Activated T-cell treated with anti-CD3 and anti-CD28 coated beads for 24 hours (primary cell): ENCODE data around the gene HGS.

ENCODE experiments used
- DNase-seq: peaks from one replicate; pipeline ENCODE4 v3.0.0-alpha.2; 2020; ENCODE audit warnings: low read depth

HGS gene

DNA sequence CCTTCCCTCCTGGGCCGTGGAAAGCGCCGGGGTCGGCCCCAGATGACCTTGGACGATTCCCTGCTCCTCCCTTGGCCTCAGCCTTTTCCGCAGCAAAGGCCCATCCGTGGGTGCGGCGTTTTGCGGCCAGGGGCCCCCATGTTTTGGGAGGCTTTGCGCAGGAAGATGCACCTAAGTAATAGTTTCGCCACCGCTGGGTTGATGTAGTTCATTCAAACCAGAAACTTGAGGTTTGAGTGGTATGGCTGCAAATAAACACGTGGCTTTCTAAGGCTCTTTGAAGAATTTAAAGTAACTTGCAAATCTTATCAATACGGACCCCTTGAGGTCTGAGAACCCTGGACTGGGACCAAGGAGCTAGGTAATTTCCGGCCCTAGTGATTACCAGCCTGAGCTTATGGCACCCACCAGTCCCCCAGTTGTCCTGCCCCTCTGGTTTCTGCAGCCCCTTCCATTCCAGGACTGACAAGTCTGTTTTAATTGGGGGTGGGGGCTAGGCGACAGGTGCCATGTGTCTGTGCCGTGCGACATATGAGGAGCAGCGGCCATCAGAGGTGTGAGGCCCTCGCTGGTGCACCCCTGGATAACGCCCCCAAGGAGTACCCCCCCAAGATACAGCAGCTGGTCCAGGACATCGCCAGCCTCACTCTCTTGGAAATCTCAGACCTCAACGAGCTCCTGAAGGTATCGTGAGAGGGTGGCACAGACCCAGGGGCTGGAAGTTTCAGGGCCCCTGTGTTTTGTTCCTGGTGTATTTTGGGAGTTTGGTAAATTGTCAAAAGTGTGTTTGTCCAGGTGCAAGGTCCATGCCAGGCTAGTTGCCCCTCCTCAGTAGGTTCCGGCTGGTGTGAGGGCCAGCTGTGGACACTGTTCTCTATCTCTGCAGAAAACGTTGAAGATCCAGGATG is 20.2 kb downstream of the HGS start:
- DNase-seq, result no peak

DNA sequence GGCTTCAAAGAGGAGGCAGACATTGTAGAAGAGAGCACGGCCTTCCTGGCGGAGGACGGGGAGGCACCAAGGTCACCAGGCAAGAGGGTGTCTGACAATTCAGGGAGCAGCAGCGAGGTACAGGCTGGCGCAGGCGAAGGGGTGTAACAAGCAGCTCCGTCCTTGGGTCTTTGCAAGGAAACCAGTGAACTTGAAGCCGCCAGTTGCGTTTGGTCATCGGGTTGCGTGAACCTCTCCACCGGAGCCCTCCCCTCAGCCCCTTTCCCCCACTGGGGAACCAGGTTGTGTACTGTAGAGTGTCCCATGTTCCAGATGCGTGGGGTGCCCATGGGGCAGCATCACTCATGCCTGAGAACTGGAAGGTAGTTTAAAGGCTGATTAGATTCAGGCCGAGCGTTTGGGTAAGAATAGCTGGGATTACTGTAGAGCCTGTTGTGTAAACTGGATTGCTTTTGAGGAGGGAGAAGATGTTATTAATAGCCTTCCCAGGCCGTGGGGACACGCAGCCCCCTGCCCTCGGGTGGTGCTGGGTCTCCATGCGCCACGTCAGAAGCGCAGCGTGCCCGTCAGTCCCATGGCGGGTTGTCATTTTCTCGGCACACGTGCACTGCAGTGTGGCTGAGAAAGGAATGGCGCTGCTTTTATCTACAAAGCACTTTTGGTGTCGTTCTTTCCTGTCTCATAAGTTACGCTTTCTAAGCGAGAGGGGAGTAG is 21.9 kb downstream of the HGS start:
- no peak for DNase-seq

DNA sequence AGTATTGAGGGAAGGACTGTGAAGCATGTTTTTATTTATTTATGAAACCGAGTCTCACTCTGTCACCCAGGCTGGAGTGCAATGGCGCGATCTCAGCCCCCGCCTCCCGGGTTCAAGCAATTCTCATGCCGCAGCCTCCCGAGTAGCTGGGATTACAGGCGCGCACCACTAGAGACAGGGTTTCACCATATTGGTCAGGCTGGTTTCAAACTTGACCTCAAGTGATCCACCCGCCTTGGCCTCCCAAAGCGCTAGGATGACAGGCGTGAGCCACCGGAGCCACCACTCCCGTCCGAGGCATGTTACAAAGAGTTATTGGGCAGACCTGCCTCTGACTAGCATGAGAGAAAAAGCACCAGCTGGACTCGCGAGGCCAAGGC is 22.4 kb downstream of the HGS start:
- no peak for DNase-seq

DNA sequence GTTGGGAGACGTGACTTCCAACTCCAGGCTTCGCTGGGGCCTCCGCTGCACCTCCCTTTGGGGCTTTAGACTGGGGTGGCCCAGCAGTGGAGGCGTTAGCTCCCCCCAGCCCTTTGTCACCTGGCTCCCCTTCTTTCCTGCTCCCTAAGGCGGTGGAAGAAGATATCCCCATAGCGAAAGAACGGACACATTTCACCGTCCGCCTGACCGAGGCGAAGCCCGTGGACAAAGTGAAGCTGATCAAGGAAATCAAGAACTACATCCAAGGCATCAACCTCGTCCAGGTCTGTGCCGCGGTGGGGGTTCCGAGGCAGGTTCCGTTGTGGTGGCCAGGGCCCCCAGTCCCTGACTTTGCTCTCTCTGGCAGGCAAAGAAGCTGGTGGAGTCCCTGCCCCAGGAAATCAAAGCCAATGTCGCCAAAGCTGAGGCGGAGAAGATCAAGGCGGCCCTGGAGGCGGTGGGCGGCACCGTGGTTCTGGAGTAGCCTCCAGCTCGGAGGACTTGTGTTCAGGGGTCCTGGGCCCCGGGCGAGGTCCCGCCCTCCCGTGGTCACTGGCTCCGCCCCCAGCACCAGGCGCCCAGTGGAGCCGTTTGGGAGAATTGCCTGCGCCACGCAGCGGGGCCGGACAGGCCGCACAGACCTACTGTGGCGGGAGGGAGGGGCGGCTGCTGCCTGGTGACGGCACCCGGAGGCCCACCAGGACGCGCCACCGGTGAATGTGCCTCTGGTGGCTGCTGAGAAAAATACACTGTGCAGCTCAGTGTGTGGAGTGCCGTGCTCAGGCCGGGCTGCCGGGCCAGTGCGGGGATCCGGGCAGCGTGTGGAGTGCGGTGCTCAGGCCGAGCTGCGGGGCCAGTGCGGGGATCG is 23.2 kb downstream of the HGS start:
- DNase-seq, result no peak

DNA sequence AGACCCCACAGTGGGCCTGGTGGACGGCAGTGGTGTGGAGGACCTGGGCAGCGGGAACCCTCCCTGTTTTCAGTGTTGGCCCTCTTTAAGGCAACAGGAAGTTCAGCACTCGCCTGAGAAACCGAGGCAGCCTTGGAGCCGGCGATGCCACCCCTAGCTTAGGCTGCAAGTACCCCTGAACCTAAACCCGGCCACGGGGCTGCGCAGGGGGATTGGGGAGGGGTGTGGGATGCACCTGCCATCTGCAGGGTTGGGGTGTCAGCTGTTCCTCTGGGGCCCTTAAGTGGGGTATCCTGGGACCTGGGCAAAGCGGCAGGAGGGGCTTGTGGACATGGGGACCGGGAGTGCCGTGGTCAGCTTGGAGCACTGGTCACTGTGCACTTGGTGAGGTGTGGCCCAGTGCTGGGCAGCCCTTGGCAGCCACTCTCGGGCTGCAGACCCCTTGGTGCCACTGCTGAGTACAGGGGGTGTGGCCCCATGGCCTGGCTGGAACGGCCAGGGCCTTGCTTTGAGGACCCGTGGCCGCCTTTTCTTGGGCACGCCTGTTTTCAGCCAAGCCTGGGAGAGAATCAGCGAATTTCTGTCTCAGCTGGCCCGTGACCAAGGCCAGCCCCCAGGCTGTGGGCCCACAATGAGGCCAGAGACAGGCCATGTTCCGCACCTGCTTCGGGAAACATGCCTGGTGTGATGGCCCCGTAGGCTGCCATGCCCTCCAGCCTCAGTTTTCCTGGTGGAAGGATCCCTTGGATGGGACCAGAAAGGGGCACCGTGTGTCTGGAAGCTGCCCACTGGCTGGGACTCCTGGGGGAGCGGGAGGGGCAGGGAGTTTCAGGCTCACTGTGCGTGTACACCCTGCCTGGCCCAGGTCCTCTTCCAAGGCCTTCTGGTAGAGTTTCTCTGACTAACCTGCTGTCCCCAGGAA is 24.2 kb downstream of the HGS start:
- no peak for DNase-seq

DNA sequence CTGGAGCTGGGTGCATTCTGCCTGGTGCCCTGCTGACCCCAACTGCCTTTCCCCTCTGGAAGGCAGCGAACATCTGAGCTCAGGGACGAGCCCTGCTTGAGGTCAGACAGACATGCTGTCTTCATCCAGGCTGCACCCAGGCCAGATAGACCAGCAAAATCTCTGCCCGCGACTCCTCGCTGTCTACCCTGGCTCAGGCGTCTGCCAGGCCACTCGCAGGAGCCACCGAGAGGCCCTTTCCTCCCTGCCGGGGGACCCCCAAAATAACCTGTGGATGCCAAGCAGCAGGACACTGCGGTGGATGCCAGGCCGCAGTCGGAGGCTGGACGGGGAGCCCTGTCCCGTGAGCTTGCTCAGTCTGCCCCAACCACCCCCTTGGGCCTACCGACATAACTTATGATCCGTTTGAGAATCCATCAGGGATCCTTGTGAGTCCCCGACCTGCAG is 25.0 kb downstream of the HGS start:
- no peak for DNase-seq

DNA sequence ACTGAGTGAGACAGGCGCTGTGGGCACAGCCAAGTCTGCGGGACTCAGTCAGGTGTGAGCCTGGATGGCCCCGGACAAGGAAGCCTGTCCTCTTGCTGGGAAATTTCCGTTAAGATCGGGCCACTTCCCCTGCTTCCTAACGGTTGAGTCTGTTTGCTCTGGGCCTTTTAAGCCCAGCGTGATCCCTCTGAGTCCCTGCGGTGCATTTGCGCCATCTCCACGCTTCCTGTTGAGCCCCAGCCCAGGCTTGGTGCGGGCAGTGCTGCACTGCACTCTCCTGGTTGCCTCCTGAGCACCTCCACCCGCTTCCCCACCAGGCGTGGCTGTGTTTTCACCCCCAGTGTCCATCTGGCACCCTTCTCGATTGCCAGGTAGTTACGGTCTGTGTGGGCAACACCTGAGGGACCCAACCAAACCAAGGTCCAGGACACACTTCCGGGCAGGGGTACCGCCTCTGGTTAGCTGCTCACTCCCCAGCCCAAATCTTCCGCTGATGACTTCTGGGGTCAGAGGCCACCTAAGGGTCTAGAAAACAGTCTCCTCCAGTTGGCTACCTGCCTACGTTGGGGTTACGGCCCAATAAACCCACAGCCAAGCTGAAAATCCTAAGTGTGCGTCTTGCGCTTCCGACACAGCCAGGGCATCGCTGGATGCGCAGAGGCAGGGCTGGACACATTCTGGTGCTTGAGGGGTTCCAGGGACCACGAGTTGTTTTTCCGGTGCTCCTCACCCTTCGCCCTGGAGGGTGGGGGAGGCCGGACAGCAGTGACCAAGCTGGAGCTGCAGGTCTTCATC is 26.9 kb downstream of the HGS start:
- no peak for DNase-seq

DNA sequence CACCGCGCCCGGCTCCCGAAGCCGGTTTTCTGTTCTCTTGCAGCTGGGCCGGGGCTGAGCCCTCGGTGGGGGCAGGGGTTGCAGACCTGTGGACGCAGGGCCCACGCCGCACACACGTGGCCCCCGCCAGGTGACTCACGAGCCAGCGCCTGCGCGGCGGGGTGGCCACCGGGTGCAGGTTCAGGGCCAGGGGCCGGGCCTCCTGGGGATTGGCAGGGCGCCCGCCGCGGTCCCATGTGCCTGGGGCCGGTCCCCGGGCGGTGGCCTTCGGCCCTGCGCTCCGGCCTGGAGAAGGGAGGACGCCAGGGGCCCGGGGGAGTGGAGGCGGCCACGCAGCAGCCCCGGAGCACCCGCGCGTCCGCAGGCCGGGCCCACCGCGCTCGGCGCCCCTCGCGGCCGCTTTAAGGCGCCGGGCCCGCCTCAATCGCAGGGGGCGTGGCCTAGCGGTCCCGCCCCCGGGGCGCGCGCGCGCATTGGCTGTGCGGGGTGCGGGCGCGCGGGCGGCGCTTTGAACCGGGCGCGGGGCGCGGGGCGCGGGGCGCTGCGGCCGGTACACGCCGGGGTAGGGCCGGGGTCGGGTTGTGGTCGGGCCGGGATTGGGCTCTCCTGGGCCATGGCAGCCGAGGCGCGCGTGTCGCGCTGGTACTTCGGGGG is 28.1 kb downstream of the HGS start, which contains the start of gene SLC25A10:
SLC25A10 (plus strand) TSS at position 471 of the 654 bp plus-strand sequence; CDS start at position 614, 143 bp downstream.
- peak; percentile 81 for DNase-seq

DNA sequence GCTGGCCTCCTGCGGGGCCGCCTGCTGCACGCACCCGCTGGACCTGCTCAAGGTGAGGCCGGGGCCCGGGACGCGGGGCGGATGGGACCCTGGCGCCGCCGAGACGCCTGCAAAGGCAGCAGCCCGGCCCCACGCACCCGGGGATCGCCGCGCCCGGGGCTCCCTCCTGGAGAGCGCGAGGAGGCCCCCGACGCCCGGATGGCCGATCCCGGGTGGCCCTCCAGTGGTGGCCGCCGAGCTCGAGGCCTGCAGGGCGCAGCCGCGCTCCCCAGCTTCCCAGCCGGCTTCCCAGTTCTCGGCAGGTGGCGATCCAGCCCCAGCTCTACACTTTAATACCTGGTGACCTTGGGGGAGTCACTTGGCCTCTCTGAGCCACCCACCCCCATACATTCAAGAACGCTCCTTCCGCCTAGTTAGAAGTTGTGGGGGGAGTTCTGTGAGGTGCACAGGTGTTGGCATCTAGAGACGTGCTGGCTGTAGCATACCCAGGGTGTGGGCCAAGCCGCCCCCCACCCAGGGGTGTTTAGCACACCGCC is 28.7 kb downstream of the HGS start:
- no peak for DNase-seq

DNA sequence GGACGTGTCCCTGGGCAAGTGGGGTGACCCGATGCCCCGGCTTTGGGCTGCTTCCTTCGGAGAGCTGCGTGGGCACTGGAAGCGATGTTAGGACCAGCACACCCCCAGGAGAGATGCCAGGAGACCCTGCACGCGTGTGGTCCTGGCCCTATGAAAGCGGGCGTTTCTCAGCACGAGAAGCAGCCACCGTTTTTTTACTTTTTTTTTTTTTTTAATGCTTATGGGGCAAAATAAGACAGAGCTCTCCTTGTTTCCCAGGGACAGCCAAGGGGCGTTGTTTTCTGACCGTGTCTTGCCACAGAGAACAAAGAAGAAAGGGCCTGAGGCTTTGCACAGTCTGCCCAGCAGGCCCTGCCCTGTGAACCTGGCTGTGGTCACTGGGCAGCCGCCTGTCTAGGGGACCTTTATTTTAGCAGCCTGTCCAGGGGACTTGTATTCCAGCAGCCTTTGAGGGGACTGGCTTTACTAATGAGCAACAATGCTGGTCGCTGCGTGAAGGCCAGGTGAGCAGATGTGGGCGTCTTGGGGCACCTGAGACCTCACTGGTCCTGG is 29.3 kb downstream of the HGS start:
- DNase-seq, result no peak

DNA sequence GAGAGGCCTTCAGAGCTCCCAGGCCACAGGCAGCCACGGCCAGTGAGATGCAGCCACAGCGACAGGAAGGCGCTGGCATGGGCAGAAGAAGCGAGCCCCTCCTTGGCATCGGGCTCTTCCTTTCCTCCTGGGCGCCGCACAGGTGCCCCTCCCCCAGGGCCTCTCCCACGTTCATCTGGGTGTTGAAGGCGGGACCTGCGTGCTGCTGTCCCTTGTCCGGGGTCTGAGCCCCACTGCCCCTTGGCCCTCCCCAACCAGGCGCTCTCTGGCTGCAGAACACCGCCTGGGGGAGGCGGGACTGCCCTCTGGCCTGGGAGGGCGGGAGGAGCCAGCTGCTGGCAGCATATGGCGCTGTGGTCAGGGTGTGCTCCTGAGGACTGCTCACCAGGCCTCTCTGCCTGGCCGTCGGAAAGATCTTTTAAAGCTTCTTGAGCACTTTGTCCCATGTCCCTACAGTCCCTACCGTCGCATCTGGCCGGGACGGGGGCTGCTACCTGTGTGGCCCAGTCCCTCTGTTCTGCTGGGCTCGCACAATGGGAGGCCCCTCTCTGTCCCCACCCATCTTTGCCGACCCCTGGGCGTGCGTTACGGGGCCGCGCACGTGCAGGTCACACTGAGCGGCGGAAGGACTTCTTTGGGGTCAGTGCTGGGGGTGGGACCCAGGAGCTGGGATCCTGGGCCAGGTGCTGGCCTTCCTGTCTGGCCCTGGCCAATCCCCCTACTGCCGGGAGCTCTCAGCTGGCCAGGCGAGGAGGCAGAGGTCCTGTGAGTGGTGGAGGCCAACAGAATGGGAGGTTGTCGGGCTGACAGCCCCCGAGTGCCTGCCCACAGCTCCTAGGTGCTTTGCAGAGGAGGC is 30.0 kb downstream of the HGS start:
- no peak for DNase-seq

DNA sequence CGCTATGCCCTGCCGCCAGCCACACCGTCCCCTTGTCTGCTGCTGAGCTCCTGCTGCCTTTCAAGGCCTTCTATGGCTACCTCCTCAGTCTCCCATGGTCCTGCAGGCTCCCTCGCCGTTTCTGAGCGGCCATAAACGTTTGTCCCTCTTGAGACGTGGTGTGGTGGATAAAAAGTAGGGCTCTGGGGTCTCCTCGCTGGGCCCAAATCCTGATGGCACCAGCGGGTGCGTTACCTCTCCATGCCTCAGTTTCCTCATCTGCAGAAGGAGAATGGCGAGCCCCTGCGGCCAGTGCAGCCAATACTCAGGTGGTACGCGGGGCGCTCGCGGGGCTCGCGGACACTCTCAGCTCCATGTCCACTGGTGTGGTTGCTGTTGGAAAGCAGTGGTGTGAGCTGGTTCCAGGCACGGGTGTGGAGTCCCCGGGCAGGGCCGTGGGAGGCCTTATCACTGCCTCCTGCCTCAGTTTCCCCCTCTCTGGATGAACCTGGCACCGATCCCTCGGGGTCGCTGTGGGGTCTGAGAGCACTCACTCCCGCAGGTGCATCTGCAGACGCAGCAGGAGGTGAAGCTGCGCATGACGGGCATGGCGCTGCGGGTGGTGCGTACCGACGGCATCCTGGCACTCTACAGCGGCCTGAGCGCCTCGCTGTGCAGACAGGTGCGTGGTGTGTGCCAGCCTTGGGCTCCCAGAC is 30.7 kb downstream of the HGS start:
- no peak for DNase-seq

DNA sequence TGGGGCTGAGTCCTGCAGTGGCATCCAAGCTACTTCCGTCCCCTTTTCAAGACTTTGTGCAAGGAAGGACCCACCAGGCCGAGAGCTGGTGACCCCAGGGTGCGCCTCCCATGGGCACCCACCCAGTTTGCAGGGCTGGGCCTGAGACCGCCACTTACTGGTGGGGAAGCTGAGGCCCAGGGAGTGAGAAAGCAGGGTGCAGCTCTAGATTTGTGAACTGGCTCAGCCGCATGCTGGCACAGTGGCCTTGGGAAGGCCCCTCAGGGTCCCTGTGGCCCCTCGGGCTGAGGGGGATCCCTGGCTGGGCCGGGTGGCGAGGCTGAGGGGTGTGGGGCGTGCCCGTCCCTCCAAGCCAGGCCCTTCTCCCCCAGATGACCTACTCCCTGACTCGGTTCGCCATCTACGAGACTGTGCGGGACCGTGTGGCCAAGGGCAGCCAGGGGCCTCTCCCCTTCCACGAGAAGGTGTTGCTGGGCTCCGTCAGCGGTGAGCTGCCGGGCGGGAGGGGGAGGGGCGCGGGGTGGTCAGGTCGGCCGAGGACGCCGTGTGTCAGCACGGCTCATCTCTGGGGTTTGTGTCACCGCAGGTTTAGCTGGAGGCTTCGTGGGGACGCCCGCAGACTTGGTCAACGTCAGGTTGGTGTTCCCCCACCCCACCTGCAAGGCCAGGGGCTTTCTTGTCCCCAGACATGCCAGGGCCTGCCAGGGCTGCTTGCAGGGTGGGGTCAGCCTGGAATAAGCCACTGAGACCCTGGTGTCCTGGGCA is 31.5 kb downstream of the HGS start:
- DNase-seq, result no peak

DNA sequence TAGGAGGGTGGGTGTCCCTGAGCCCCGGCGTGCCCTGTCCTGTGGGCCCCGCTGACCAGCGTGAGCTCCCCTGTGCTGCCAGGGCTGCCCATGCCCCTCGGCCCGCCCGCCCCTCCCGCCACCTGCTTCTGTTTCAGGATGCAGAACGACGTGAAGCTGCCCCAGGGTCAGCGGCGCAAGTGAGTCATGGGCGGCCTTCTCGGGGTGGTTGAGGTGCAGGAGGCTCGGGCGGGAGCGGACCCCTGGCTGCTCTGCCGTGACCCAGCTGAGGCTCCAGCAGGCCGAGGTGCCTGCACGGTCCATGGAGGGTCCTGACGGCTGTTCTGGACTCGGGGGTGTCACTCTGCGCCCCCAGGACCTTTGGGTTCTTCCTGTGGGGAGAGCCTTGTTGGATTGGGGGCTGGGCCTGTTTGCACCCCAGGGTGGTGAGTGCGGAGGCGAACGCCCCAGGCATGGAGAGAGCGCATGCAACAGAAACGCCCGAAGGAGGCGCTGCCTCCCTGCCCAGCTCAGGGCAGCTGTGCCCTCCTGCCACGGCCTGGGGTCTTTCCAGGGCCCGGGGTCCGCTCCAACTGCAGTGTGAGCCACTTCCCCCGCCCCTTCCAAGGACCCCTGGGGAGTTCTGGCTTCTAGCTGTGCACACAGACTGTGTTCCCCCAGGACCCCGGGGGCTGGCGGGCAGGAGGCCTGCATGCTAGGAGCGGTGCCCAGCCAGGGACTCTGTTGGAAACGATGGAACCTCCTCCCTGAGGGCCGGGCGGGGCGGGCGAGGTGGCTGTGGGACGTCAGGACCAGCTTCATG is 32.3 kb downstream of the HGS start:
- no peak for DNase-seq

DNA sequence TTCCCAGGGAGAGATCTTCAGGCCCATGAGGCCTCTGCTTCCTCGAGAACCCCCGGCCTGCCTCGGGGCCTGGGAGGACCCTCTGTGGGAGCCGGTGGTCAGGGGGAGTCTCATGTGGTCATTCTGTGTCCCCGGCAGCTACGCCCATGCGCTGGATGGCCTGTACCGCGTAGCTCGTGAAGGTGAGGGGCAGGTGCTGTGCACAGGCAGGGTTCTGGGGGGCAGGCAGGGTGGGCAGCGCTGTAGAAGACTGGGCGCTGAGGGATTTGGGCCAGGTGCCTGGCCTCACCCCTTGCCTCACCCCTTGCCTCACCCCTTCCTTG is 32.8 kb downstream of the HGS start:
- no peak for DNase-seq
